HK-2 (cell line): ENCODE results near the gene DPF3.

Experiments
- DNase-seq: peaks from one replicate; pipeline ENCODE4 v3.0.0-alpha.2; 2018; ENCODE audit not compliant: unreplicated experiment

DPF3 gene

DNA sequence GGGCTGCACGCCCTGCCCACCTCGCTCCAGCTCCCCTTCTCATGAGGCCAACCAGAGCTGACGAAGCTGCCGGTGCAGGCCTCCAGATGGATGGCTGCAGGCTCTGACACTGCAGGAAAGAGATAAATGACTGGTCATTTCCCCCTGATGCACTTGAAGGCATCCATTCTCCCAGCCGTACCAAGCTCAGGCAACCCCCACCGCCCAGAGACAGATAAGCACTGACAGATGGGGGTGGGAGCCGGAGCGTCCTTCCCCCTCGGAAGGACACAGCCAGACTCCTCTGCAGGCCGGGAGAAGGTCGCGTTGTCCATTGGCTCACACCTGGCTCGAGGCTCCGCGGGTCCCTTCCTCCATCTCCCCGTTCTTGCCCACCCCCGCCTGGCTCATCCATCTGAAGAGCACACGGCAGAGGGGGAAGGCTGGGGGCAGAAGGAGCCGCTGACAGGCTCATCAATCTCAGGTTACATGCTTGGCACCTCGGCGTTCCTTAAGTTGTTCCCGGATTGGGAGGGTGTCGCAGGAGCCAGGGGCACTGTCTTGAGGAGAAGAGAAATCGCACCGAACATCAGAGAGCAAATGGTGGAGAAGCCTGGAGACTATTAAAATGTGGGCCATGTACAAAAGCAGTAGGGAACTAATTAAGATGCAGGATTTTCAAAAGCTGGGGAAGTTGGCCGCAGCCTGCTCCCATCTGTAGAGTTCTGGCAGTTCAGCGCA, 151.6 kb downstream of the DPF3 start:
- no peak for DNase-seq

- no peak for DNase-seq
These were observed 152.1 kb downstream of the DPF3 start for GRCh38 chr14:72741826-72742117.

GRCh38 chr14:72740966-72741825, 152.7 kb downstream of the DPF3 start:
- DNase-seq: no peak

- no peak for DNase-seq
These were observed 153.4 kb downstream of the DPF3 start for GRCh38 chr14:72740504-72740961.

GRCh38 chr14:72739446-72740405, 154.2 kb downstream of the DPF3 start:
- no peak for DNase-seq

DNA sequence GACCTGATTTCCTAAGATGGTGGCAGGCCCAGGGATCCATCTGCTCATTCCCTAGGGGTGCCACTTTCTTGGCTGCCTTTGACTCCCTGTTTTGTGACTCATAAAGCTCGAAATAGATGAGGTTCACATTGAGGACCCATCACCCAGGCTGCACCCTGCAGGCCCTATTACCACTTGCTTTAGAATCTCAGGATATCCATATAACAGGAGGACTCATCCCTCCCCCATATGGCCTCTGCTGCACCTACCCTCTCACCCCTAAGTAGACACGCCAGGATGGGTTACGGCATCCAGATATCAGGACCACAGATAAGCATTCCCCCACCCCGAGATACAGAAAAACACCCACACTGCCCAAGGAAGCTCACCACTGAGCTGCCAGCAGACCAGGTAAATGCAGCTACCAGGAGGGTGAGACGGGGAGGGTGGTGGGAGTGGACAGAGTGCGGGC, 155.7 kb downstream of the DPF3 start:
- DNase-seq: no peak

DNA sequence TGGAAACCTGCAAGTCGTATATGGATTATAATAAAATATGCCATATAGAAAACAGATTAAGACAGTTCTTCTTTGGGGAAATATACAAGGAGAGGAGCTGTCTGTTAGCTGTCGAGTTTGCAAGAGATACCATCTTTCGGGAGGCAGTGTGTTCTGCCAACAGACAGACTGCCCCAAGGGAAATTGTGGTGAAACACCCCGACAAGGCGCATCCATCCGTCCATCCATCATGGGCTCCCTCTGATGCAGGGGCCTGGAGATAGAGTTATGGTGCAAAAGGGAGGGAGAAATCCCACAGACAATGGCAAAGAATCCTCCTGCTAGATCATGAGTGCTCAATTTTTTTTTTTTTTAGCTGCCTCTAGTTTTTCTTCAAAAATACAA, 156.3 kb downstream of the DPF3 start:
- no peak for DNase-seq

DNA sequence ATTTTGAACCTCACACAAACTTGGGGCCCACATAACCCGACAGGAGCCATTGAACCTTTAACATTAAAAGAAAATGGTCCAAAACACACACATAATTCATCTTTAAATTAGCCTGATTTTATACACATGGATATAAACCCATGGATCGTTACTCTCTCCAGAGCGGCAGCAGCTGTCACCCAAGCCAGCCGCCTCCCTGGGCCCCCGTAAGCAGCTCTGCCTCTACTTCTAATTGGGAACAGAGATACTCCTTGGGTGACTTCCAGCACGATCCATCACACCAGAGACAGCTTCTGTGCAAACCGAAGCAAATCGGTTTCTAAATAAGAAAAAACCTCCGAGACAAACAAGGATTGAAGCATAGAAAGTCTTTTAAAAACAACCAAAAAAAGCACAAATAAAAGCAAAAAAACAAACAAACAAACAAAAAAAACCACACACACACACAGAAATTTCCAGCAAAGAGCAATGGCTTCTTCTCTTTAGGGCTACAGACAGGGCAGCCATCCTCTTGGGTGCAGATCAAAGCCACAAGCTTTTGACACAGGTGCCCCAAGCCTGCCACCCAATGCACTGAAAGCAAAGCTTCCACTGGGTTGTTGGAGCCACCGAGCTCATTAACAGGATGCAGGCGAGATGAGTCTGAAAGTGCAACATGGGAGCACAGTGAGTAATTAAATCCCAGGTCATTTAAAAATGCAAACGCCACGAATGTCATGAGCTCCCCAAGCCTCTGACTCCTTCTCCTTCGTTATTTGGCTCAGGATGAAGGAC, 156.9 kb downstream of the DPF3 start:
- no peak for DNase-seq

DNA sequence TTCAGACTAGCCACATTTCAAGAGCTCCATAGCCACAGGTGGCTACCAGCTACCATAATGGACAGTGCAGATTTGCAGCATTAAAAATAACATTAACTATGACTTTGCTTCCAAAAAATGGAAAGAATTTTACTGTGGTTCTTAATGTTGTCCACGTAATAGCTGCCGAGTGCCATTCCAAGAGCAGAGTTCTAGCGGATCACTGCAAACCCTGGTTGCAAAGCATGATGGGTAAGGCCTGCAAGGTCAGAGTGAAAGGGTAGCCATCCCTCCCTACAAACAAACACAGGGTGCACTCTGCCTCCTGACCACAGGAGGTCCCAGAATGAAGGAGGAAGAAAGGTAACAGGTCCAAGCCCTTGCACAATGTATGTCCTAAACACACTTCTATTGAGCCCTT, 157.6 kb downstream of the DPF3 start:
- DNase-seq: no peak

DNA sequence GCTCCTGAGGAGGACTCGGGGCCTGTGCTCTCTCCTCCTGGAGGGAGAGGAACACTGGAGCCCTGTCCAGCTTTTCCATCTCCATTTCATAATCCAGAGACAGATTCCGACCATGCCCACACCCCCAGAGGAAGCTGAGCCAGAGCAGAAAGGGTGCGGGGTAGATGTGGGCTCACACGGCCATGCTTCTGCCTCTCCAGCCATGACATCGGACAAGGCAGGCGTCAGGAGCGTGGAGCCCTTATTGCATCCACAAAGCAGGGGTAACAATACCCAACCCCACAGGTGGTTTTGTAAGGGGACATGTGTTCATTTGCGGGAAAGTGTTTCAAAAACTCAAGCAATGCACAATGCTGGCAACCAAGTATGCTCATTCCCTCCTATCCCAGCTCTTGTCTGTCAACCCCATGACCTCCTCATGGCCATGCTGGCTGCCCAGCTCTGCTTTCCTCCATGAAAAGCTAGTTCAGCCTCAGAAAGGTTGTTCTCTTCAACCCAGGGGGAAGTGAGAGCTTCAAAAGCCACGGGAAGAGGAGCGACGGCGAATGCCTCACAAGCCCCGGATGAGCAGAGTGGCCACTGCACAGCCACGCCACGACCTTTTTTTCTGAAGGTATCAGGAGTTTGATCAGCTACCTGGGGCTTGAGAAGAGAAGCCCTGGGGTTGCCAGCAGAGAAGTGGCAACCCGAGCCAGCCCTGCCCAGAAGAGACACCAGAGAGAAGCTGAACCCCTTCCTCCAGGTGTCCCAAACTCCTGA, 161.7 kb downstream of the DPF3 start:
- DNase-seq: no peak

GRCh38 chr14:72731252-72732020, 162.5 kb downstream of the DPF3 start:
- DNase-seq: no peak

DNA sequence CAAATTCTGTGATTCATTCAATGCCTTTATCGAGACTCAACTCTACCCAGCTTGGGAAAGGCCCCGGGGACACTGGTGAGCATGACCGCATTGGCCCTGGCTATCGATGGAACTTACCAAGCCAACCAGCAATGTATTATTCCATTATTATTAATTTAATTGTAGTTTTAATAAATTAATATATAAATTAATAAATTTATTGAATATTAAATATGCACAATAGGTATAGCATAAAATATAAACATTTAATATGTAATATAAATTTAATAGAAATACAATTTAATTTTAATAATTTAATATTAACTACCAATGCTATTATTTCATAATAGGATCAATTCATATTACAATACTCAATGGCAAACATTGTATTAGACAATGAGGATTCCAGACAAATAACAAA, 163.4 kb downstream of the DPF3 start:
- DNase-seq: no peak

GRCh38 chr14:72726444-72726843, 167.5 kb downstream of the DPF3 start:
- no peak for DNase-seq

DNA sequence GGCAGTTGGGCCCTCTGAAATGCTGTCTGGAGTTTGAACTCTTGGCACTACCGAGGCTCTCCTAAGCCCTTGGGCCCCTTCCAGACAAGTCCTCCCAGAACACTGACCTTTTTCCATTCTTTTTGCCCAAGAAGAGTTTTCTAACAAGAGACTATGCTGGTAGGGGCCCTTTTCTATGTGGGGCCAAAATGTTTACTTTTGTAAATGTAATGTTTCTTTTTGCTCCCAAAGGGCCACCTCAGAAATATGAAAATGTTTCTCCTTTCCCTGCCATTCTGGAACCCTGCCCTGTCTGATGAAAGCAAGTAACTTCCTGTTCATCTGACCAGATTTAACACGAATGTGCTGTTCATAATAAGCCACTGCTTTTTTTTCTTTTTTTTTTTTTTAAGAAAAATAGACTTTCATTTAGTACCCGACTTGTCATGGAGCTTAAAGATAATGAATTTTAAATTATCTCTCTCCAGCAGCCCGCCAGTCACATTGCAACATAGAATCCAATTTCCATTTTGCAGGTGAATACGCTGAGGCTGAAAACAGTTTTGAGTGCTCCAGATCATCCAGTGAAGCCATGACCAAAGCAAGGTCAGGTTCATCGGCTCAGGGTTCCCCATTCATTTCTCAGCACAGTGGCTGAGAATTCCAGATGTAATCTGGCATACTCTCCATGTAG, 169.9 kb downstream of the DPF3 start:
- no peak for DNase-seq

DNA sequence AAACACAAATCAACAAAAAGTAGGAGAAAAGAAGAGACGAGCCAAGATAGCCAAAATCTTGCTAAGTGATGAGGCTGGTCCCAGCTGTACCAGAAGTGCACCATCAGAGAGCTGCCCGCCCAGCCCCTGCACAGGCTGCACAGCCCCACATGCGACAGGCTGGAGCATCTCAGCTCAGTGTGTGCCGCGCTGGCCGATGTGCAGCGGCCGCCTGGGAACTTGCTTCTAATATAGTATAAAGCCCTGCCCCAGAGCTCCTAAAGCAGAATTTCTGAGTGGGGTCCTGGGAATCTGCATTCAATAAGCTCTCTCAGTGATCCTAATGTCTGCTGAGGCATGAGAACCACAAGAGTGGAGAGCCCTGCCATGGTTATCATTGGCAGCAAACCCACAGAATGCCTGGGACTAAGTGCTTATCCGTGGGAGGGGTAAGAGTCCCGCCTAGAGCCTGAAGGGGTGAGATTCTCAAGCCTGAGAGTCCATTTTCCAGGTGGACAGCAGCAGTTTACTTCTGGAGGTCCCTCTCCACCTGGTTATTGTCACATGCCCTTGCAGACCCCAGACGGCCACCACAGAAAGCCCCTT, 171.6 kb downstream of the DPF3 start:
- DNase-seq: no peak

DNA sequence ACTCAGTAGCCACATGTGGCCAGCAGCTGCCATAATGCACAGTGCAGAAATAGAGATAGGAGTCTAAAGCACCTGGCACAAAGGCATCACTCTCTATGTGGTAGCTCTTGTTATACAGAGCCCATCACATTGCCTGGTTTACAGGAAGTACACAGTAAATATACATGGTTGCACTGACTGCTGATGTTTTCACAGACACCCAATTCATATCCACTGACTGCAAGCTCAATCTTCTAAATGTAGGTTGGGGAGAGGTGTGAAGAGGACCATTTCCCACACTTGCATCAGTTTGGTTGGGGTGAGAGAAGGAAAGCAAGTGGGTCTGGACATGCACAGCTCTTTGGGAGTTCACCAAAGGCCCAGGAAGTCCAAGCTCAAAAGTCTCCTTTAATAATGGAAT, 172.8 kb downstream of the DPF3 start:
- no peak for DNase-seq

GRCh38 chr14:72717220-72717619, 176.7 kb downstream of the DPF3 start:
- no peak for DNase-seq

DNA sequence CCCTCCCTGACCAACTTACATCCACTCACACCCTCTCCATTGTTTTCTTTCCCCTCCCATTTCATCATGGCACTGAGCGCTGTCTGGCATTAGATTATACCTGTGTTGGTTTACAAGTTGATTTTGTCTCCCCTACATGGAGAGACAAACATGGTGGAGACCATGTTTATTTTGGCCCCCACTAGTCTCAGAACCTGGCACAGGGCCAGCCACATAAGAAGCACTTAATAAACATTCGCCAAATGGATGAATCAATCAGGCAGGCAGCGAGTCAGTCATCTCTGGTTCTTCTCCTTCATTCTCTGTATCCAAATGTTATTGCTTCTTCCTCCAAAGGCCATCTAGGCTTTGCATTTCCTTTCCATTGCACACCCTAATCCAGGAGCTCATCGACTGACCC, 177.4 kb downstream of the DPF3 start:
- DNase-seq: no peak

- no peak for DNase-seq
These were observed 178.1 kb downstream of the DPF3 start for GRCh38 chr14:72715850-72716228.
